Endodermal cell (in vitro differentiated cells): Measurements from ENCODE around the gene TSPAN9. TPM values are rescaled to one million over a fixed set of nuclear protein-coding genes. Genes with fewer than 3 reads are reported as not detected.
A peak's percentile ranks its signal among the peaks of the same experiment; 100 is the strongest.

Experiments
- DNase-seq: peaks from one replicate; pipeline ENCODE4 v3.0.0-alpha.2; 2017
- H3K27ac ChIP-seq: 2 replicates; pipeline ENCODE4 v1.5.1; 2013; ENCODE audit warnings: mild to moderate bottlenecking, low read depth, low read length, moderate library complexity
- H3K27me3 ChIP-seq: 2 replicates; pipeline ENCODE4 v1.6.1; 2013; ENCODE audit warnings: mild to moderate bottlenecking, low read length, moderate library complexity; ENCODE audit not compliant: insufficient read depth, control insufficient read depth, poor library complexity, severe bottlenecking
- H3K36me3 ChIP-seq: 2 replicates; pipeline ENCODE4 v1.7.0; 2013; ENCODE audit warnings: mild to moderate bottlenecking, low read length, moderate library complexity; ENCODE audit not compliant: control insufficient read depth, insufficient read depth
- H3K4me1 ChIP-seq: one replicate; pipeline ENCODE4 v1.7.0; 2013; ENCODE audit warnings: low read length; ENCODE audit not compliant: control insufficient read depth, insufficient read depth
- H3K4me3 ChIP-seq: 2 replicates; pipeline ENCODE4 v1.5.1; 2013; ENCODE audit warnings: mild to moderate bottlenecking, low read length, moderate library complexity
- H3K9ac ChIP-seq: 2 replicates; pipeline ENCODE4 v1.6.1; 2013; ENCODE audit warnings: mild to moderate bottlenecking, low read length, moderate library complexity; ENCODE audit not compliant: poor library complexity, severe bottlenecking; ENCODE audit errors: extremely low read depth
- H3K9me3 ChIP-seq: 2 replicates; pipeline ENCODE4 v1.6.1; 2013; ENCODE audit warnings: mild to moderate bottlenecking, low read length, moderate library complexity; ENCODE audit not compliant: control insufficient read depth
- H3K27ac Mint-ChIP-seq: 2 replicates; pipeline ENCODE4 v1.8.0; 2020; ENCODE audit warnings: mixed read lengths
- H3K27me3 Mint-ChIP-seq: 2 replicates; pipeline ENCODE4 v1.8.0; 2021; ENCODE audit warnings: mild to moderate bottlenecking, mixed read lengths; ENCODE audit not compliant: insufficient read depth
- H3K36me3 Mint-ChIP-seq: 2 replicates; pipeline ENCODE4 v1.8.0; 2020; ENCODE audit warnings: low read depth, mixed read lengths
- H3K4me1 Mint-ChIP-seq: 2 replicates; pipeline ENCODE4 v1.8.0; 2020; ENCODE audit warnings: mixed read lengths
- H3K4me3 Mint-ChIP-seq: 2 replicates; pipeline ENCODE4 v1.8.0; 2020; ENCODE audit warnings: mild to moderate bottlenecking, moderate library complexity, mixed read lengths
- H3K9me3 Mint-ChIP-seq: 2 replicates; pipeline ENCODE4 v1.8.0; 2020; ENCODE audit warnings: mild to moderate bottlenecking, mixed read lengths
- CTCF ChIP-seq: fragments of 200-600 bp; sonication (generic); conservative IDR thresholded peaks from 2 replicates; pipeline ENCODE4 v1.5.0; 2021; ENCODE audit warnings: antibody characterized with exemption, mild to moderate bottlenecking
- WGBS, 2 experiments: methylation state at CpG; one replicate each; pipeline versions ENCODE4 v1.1.5 to v1.1.7; 2013; ENCODE audit warnings: missing lambda C conversion rate in 2 of 2, mixed read lengths in 1 of 2; ENCODE audit not compliant: insufficient coverage in 1 of 2, insufficient read length in 1 of 2; 5-methylcytosine and 5-hydroxymethylcytosine counted together
- total RNA-seq, 2 donors: library from RNA; stranded (reverse); fragmentation: NEBNext Ultra II Directional in 1 of 2; extraction: Animal tissue kit (Norgen Biotek cat#: 25700) in 1 of 2; gene quantifications; 2 replicates in 1 of 2; 3 replicates in 1 of 2; pipeline ENCODE4 v1.2.1, GENCODE V29; 2021

Gene TSPAN9
- total RNA-seq, 2 donors from 2014 or later: 31.9 to 80.8 TPM

DNA sequence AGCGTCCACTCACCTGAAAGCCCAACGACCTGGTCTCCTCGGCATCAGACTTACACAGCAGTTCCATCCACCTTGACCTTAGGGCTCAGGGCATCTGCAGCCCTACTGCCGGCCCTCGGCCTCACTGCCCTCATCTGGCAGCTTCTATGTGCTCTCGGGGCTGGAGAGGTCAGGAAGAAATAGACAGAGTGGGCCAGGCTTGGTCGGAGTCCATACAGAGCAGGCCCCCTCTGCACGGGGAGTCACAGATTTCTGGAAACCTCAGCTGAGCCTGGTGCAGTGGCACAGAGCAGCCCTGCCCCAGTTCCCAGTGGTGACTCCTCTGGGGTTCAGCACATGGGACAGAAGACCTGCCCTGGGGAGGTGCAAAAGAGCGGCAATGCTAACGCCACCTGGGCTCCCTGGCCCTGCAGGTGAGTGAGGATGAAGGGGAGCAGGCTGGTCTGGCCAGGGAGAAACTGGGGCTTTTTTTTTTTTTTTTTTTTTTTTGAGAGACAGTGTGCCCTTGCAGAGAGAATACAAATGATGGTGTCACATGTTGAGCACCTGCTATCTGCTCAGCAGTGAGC lies 223.7 kb downstream of the TSPAN9 start:
- no peak overlapping the region for H3K4me3 Mint-ChIP-seq
- H3K36me3 ChIP-seq: no peaks in the 10 kb centered on the region
- peaks cover 5% of the 10 kb centered on the region for H3K4me1 ChIP-seq
- H3K9me3 Mint-ChIP-seq: no peaks in the 10 kb centered on the region
- WGBS, 2 experiments: 73 to 77% methylated on average over 3 to 9 of the region's 10 CpGs
- no peak for DNase-seq
- H3K36me3 Mint-ChIP-seq: no peaks in the 10 kb centered on the region
- H3K27me3 ChIP-seq: peaks cover 7% of the 10 kb centered on the region
- H3K9me3 ChIP-seq: no peaks in the 10 kb centered on the region
- no peak overlapping the region for H3K27ac ChIP-seq
- no peak overlapping the region for H3K4me3 ChIP-seq
- H3K4me1 Mint-ChIP-seq: peaks cover 9% of the 10 kb centered on the region
- H3K27me3 Mint-ChIP-seq: peaks cover 13% of the 10 kb centered on the region
- peak overlapping the region; percentile 11 for H3K27ac Mint-ChIP-seq
- TF ChIP-seq CTCF: no peak
- H3K9ac ChIP-seq: no peak overlapping the region

- Histone ChIP-seq H3K27me3 (peaks cover 7% of the 10 kb centered on the region), H3K9me3 (no peaks in the 10 kb centered on the region), H3K27ac (no peak overlapping the region), H3K4me3 (no peak overlapping the region), H3K9ac (no peak overlapping the region), H3K36me3 (no peaks in the 10 kb centered on the region), H3K4me1 (peaks cover 5% of the 10 kb centered on the region)
- Mint-ChIP-seq H3K27ac (no peak overlapping the region), H3K36me3 (no peaks in the 10 kb centered on the region), H3K27me3 (peaks cover 13% of the 10 kb centered on the region), H3K9me3 (no peaks in the 10 kb centered on the region), H3K4me1 (peaks cover 8% of the 10 kb centered on the region), H3K4me3 (no peak overlapping the region)
- 92 to 100% methylated on average over 9 to 16 of the region's 16 CpGs for WGBS, 2 experiments
- no peak for DNase-seq
- TF ChIP-seq CTCF: no peak
Measured at GRCh38 chr12:3302401-3303041, 225.3 kb downstream of the TSPAN9 start.

DNA sequence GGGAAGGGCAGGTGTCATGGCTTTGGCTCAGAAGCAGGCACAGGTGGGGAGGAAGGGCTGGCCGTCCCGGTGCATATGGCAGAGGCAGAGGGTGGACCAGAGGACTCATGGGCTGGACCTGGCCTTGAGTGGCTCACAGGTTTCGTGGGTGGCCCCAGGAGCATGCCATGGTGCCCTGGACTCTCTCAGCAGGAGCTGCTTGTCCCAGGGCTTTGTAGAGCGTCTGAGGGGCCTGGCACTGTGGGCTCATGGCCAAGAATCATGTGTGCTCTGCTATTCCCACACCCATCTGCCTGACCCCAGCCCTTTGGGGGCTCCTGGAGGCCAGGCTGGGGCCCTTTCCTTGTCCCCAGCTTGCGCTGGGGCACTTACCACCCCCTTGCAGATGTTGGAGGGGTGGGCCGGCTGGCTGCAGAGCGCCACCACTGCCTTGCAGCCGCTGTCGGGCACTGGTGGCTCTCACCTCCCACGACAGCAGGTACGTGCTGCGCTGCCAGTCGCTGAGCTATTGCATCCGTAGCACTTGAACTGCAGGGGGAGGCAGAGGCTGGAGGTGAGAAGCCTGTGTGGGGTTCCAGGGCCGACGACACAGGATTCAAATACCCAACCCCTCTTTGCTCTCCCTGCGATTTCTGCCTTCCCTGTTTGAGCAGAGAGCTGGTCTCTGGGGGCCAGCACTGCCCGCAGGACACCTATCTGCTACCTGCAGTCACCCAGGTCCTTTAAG lies 226.4 kb downstream of the TSPAN9 start:
- Mint-ChIP-seq H3K36me3 (no peaks in the 10 kb centered on the region), H3K27ac (no peak overlapping the region), H3K9me3 (no peaks in the 10 kb centered on the region), H3K27me3 (peaks cover 8% of the 10 kb centered on the region), H3K4me3 (no peak overlapping the region), H3K4me1 (peaks cover 8% of the 10 kb centered on the region)
- DNase-seq: peak; percentile 90
- H3K27me3 ChIP-seq: peaks cover 7% of the 10 kb centered on the region
- 62 to 71% methylated on average over 4 to 18 of the region's 18 CpGs for WGBS, 2 experiments
- H3K9me3 ChIP-seq: no peaks in the 10 kb centered on the region
- H3K9ac ChIP-seq: no peak overlapping the region
- no peak overlapping the region for H3K4me3 ChIP-seq
- H3K4me1 ChIP-seq: peaks cover 5% of the 10 kb centered on the region
- H3K27ac ChIP-seq: no peak overlapping the region
- TF ChIP-seq CTCF: peak; percentile 79
- no peaks in the 10 kb centered on the region for H3K36me3 ChIP-seq
